Esophagus muscularis mucosa (tissue), 4 donors: ENCODE data around the gene TOX2.

ENCODE experiments used
- CTCF ChIP-seq, 3 experiments: fragments of 200-600 bp in 2 of 3; fragments of 450-650 bp in 1 of 3; sonication (generic) in 2 of 3; IDR thresholded peaks; one replicate each; pipeline ENCODE4 v1.5.1; 2017 to 2019; ENCODE audit warnings: antibody characterized with exemption in 3 of 3, mild to moderate bottlenecking in 2 of 3, moderate library complexity in 1 of 3
- EP300 ChIP-seq: sonication (generic); formaldehyde crosslinking; IDR thresholded peaks from one replicate; pipeline ENCODE4 v1.6.1; 2017; ENCODE audit warnings: antibody characterized with exemption
- POLR2AphosphoS5 ChIP-seq, 2 donors: sonication (generic); formaldehyde crosslinking; IDR thresholded peaks; one replicate each; pipeline ENCODE4 v1.6.1; 2017; ENCODE audit warnings: antibody characterized with exemption in 2 of 2

- TF ChIP-seq CTCF (IDR thresholded peaks at IDR 0.05): no peak
- no peak for TF ChIP-seq EP300
- no peak for TF ChIP-seq POLR2AphosphoS5 (IDR thresholded peaks at IDR 0.05)
Observed at GRCh38 chr20:44085616-44086434, 171.2 kb downstream of the TOX2 start.
